GM19351 (cell line): ENCODE data around the gene CCL22.
"Not testable (repeated sequence)": the region's sequence is repeated elsewhere in the genome, so short reads cannot be mapped to it uniquely, and the experiment has no call there.

Experiments
- ATAC-seq: cut with Tn5 transposase; IDR thresholded peaks from one replicate; pipeline ENCODE4 v1.9.1; 2021; ENCODE audit warnings: mild to moderate bottlenecking, moderate library complexity; ENCODE audit not compliant: unreplicated experiment

CCL22 gene

GRCh38 chr16:57358527-57359095 lies at the start of gene CCL22:
TSS of gene CCL22 (plus strand) at chr16:57358783. CDS start at chr16:57358817, 34 bp downstream.
- peak; percentile 80 for ATAC-seq

GRCh38 chr16:57310801-57311200 lies 47.8 kb upstream of the CCL22 start:
- no peak for ATAC-seq

GRCh38 chr16:57313509-57313908 lies 45.1 kb upstream of the CCL22 start:
- no peak for ATAC-seq

- ATAC-seq = no peak
Measured at GRCh38 chr16:57314161-57314785, 44.3 kb upstream of the CCL22 start.

GRCh38 chr16:57315416-57315815 lies 43.2 kb upstream of the CCL22 start:
- ATAC-seq = no peak

GRCh38 chr16:57316390-57317017 lies 42.1 kb upstream of the CCL22 start:
- ATAC-seq = no peak

GRCh38 chr16:57318240-57318970 lies 40.2 kb upstream of the CCL22 start:
- ATAC-seq = no peak

GRCh38 chr16:57319646-57320045 lies 38.9 kb upstream of the CCL22 start:
- ATAC-seq = no peak

- ATAC-seq = no peak
Measured at GRCh38 chr16:57324749-57325148, 33.8 kb upstream of the CCL22 start.

GRCh38 chr16:57325458-57325857 lies 33.1 kb upstream of the CCL22 start:
- no peak for ATAC-seq

- no peak for ATAC-seq
Measured at GRCh38 chr16:57329718-57330327, 28.8 kb upstream of the CCL22 start.

- ATAC-seq = no peak
Measured at GRCh38 chr16:57331355-57331754, 27.2 kb upstream of the CCL22 start.

GRCh38 chr16:57333402-57333801 lies 25.2 kb upstream of the CCL22 start:
- ATAC-seq = no peak

- ATAC-seq = no peak
Measured at GRCh38 chr16:57335366-57335765, 23.2 kb upstream of the CCL22 start.

- no peak for ATAC-seq
Measured at GRCh38 chr16:57341062-57341440, 17.5 kb upstream of the CCL22 start.

GRCh38 chr16:57341441-57342303 lies 16.9 kb upstream of the CCL22 start:
- ATAC-seq = no peak

GRCh38 chr16:57342606-57343005 lies 16.0 kb upstream of the CCL22 start:
- not testable (repeated sequence) for ATAC-seq

GRCh38 chr16:57343221-57343620 lies 15.4 kb upstream of the CCL22 start:
- ATAC-seq = no peak

- not testable (repeated sequence) for ATAC-seq
Measured at GRCh38 chr16:57344094-57344493, 14.5 kb upstream of the CCL22 start.

GRCh38 chr16:57345021-57345420 lies 13.6 kb upstream of the CCL22 start:
- ATAC-seq = no peak
